Smooth muscle cell of the brain vasculature (primary cell): ENCODE results near the gene PPP1R1A.

Experiments
- DNase-seq: peaks from one replicate; pipeline ENCODE4 v3.0.0-alpha.2; 2012; ENCODE audit warnings: low read depth, low spot score

PPP1R1A gene

DNA sequence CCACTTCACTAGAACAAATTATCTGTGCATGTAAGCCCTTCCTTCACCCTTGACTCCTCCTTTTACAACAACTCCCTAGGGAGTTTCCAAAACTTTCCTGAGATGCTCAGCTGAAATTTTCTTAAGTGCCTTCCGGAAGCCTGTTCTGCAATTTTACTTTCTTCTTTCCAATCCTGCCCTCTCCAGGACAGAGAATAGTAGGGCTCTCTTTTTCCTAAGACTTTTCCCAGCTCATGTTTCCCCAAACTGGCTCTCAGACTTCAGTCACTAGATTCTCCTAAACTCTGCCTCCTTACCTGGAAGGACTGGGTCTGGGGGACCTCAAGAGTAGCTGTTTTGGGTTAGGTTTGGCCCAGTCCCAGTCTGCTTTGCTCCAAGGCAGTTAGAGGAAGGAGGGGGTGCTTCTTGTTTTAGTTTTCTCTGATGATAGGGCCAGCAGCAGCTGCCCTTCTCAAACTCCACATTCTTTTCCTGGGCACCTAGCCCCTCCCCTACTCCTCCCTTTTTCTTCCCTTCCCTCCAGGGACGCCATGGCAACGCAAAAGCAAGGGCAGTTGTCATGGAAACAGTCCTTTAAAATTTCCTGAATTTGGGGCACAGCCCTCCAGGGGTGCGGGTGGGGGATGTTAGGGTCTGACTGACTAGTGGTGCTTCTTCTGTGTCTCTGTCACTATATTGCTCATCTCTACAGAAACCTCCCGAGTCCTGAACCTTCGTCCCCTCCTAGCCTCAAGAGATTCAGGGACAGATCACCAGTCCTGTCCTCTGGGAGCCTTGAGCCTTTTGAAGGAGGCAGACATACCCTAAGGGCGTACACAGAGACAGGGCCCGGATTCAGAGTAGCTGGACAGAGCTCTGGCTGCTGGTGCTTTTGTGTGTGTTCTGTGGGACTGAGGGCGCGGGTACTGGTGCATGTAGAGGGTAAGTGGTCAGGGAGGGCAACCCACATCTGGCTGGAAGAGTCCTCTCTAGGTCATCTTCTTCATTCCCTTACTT is 17.0 kb downstream of the PPP1R1A start:
- no peak for DNase-seq

- DNase-seq, result no peak
Observed at GRCh38 chr12:54569995-54570528, 18.4 kb downstream of the PPP1R1A start.

GRCh38 chr12:54569072-54569471 is 19.4 kb downstream of the PPP1R1A start:
- DNase-seq, result no peak

DNA sequence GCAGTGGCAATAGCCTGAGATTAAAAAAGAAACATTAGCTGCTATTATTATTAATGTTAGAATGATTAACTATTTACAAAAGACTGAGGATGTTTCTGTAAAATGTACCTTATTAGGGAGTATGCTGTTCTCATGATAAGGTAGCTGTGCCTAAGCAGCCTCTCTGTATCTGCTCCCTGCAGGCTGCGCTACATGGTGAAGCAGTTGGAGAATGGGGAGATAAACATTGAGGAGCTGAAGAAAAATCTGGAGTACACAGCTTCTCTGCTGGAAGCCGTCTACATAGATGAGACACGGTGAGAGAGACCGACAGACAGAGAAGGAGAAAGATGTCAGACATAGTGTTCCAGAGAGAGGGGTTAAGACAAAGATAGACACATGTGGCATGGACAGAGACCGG is 21.7 kb downstream of the PPP1R1A start:
- DNase-seq, result no peak

DNA sequence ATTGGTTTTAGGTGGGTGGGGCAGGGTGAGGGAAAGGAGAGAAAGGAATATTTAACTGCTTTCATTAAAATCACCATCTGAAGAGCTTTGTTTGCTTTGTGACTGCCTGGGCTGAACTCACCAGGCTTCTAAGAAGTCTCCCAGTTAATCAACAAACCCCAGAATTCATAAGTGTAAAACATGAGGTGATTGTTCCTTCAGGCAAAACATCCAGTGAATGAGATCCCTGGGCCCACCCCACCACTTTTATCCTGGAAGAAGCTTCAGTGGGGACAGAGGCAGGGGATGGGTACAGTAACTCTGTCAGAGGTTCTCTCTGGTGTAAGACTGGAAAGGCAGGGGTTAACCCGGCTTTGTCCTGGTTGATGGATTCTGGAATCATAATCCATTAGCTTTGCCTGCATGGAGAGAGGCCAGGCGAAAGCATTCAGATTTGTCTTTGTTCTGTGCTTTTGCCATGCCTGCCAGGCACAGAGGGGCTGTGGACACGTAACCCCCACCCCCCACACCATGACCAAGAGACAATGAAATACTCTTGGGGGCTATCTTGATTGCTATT is 22.4 kb downstream of the PPP1R1A start:
- DNase-seq, result no peak

- no peak for DNase-seq
Observed at GRCh38 chr12:54565310-54565985, 23.0 kb downstream of the PPP1R1A start.

DNA sequence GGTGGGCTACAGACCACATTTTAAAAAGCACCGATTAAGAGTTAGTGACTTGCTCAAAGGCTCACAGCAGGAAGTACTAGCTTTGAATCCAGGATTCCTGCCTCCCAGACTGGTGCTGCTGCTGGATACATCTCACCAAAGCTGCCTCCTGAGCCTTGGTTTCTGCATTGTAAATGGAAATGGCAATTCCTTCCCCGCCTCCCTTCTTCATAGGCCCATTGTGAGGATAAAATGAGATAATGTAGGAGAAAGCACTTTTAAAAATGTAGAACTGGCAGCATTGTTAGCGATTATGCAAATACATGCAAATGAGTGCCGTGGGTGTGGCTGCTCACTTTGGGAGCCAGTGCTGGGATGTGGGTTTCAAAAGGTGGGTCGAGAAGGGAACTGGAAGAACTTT is 23.7 kb downstream of the PPP1R1A start:
- no peak for DNase-seq

DNA sequence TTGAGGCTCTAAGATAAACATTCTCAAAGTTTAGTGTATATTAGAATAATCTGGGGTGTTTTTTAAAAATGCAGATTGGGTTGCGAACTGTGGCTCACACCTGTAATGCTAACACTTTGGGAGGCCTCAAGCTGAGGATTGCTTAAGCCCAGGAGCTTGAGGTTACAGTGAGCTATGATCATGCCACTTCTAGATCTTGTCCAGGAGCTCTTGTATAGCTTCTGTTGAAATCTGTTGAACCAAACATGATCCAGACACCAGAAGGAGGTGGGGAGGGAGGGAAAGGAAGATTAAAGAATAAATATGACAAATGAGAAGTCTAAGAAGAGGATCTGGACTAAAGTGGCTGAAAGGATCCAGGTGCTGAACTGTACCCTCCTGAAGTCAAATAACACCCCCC is 24.7 kb downstream of the PPP1R1A start:
- no peak for DNase-seq

- no peak for DNase-seq
Observed at GRCh38 chr12:54562750-54563356, 25.6 kb downstream of the PPP1R1A start.

GRCh38 chr12:54561164-54561563 is 27.3 kb downstream of the PPP1R1A start:
- no peak for DNase-seq

GRCh38 chr12:54560374-54560858 is 28.0 kb downstream of the PPP1R1A start:
- DNase-seq, result no peak

- no peak for DNase-seq
Observed at GRCh38 chr12:54558759-54559158, 29.7 kb downstream of the PPP1R1A start.

- DNase-seq, result no peak
Observed at GRCh38 chr12:54558311-54558710, 30.1 kb downstream of the PPP1R1A start.

- no peak for DNase-seq
Observed at GRCh38 chr12:54555670-54556257, 32.7 kb downstream of the PPP1R1A start.

- DNase-seq, result no peak
Observed at GRCh38 chr12:54549774-54550451, 38.5 kb downstream of the PPP1R1A start.

DNA sequence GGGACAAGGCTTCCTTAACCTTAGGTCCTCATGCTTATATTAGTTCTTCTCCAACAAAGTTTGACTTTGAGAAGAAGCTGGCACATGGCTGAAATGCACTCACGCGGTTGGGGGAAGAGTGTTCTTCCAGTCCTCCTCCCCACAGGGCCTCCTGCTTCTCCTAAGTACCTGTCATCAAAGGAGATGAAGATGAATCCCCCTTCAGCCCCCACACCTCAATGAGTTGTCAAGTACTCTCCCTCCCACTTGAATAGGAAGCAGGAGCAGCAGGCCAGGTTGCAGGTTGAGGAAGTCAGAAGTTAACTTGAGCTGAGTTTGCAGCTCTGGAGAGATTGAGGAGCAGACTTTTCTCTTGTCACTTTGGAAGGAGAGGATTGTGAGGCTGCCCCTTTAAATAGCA is 41.9 kb downstream of the PPP1R1A start:
- no peak for DNase-seq

GRCh38 chr12:54544743-54545142 is 43.7 kb downstream of the PPP1R1A start:
- DNase-seq, result no peak

- no peak for DNase-seq
Observed at GRCh38 chr12:54543526-54543925, 44.9 kb downstream of the PPP1R1A start.

- no peak for DNase-seq
Observed at GRCh38 chr12:54541751-54542290, 46.6 kb downstream of the PPP1R1A start.

GRCh38 chr12:54538136-54538700 is 50.2 kb downstream of the PPP1R1A start:
- no peak for DNase-seq
